Measurements from ENCODE around the gene ALDH4A1.

The ALDH4A1 gene

GRCh38 chr1:18932387-18932786, 30.0 kb upstream of the ALDH4A1 start:
- no peak overlapping the region for H4K8ac ChIP-seq (ENCODE audit: low read depth, low read length)
- no peak overlapping the region for H3K4me3 ChIP-seq (ENCODE audit: low read depth, low read length)
- peaks cover 1% of the 10 kb centered on the region for H3K79me2 ChIP-seq (ENCODE audit: control insufficient read depth, insufficient read depth, low read length, poor library complexity)
- H3K27me3 ChIP-seq (ENCODE audit: insufficient read depth, low read length), result no peaks in the 10 kb centered on the region
- no peak overlapping the region for H2BK12ac ChIP-seq (ENCODE audit: low read length)
- no peak overlapping the region for H3K23ac ChIP-seq (ENCODE audit: low read length)
- H3K18ac ChIP-seq (ENCODE audit: low read length), result no peak overlapping the region
- no peak overlapping the region for H3K4ac ChIP-seq (ENCODE audit: low read depth, low read length)
- WGBS (ENCODE audit: extremely low coverage, insufficient coverage, insufficient read length), result no CpG with 5 or more reads among the region's 5 CpGs
- H3K9me3 ChIP-seq (ENCODE audit: insufficient read depth, low read depth, low read length), result peaks cover 4% of the 10 kb centered on the region
- no peak overlapping the region for H3K4me2 ChIP-seq (ENCODE audit: low read length)
- no peak overlapping the region for H2AK5ac ChIP-seq (ENCODE audit: low read length)
- H2BK5ac ChIP-seq (ENCODE audit: low read depth, low read length, poor library complexity), result no peak overlapping the region
- no peak overlapping the region for H2AFZ ChIP-seq (ENCODE audit: insufficient read depth, low read length, poor library complexity)
- DNase-seq, result peak in 1 of 2 donors; percentile 64
- no peak overlapping the region for H3K9ac ChIP-seq (ENCODE audit: low read length)
- H4K12ac ChIP-seq (ENCODE audit: low read depth, low read length), result no peak overlapping the region
- H2BK120ac ChIP-seq (ENCODE audit: insufficient read depth, low read length, poor library complexity), result no peak overlapping the region
- no peak overlapping the region for H3K27ac ChIP-seq (ENCODE audit: low read depth, low read length)
- H4K91ac ChIP-seq (ENCODE audit: low read depth, low read length), result no peak overlapping the region
- H3K14ac ChIP-seq (ENCODE audit: low read length), result no peak overlapping the region
- peaks cover 13 to 33% of the 10 kb centered on the region in 2 experiments for H3K4me1 ChIP-seq (ENCODE audit: control insufficient read depth in 1 of 2, insufficient read depth in 2 of 2, low read length in 2 of 2)
- H3K79me1 ChIP-seq (ENCODE audit: low read length), result peaks cover 4% of the 10 kb centered on the region
- H3K36me3 ChIP-seq (ENCODE audit: control insufficient read depth in 1 of 2, insufficient read depth in 2 of 2, low read length in 2 of 2), result no peaks in the 10 kb centered on the region

GRCh38 chr1:18931730-18932129, 29.4 kb upstream of the ALDH4A1 start:
- peaks cover 4% of the 10 kb centered on the region for H3K9me3 ChIP-seq (ENCODE audit: insufficient read depth, low read depth, low read length)
- H3K23ac ChIP-seq (ENCODE audit: low read length), result no peak overlapping the region
- no peak overlapping the region for H3K4me2 ChIP-seq (ENCODE audit: low read length)
- no peak overlapping the region for H4K8ac ChIP-seq (ENCODE audit: low read depth, low read length)
- H3K4me3 ChIP-seq (ENCODE audit: low read depth, low read length), result no peak overlapping the region
- H4K91ac ChIP-seq (ENCODE audit: low read depth, low read length), result no peak overlapping the region
- no peak overlapping the region for H2BK5ac ChIP-seq (ENCODE audit: low read depth, low read length, poor library complexity)
- no peak overlapping the region for H4K12ac ChIP-seq (ENCODE audit: low read depth, low read length)
- no peaks in the 10 kb centered on the region for H3K36me3 ChIP-seq (ENCODE audit: control insufficient read depth in 1 of 2, insufficient read depth in 2 of 2, low read length in 2 of 2)
- H2BK120ac ChIP-seq (ENCODE audit: insufficient read depth, low read length, poor library complexity), result no peak overlapping the region
- peak overlapping the region; percentile 44 for H3K18ac ChIP-seq (ENCODE audit: low read length)
- H3K27me3 ChIP-seq (ENCODE audit: insufficient read depth, low read length), result no peaks in the 10 kb centered on the region
- no peak for DNase-seq
- H3K79me1 ChIP-seq (ENCODE audit: low read length), result peaks cover 11% of the 10 kb centered on the region
- H3K4ac ChIP-seq (ENCODE audit: low read depth, low read length), result no peak overlapping the region
- H3K4me1 ChIP-seq (ENCODE audit: control insufficient read depth in 1 of 2, insufficient read depth in 2 of 2, low read length in 2 of 2), result peaks cover 13 to 33% of the 10 kb centered on the region in 2 experiments
- H3K27ac ChIP-seq (ENCODE audit: low read depth, low read length), result no peak overlapping the region
- WGBS (ENCODE audit: extremely low coverage, insufficient coverage, insufficient read length), result no CpG with 5 or more reads among the region's 10 CpGs
- H2AFZ ChIP-seq (ENCODE audit: insufficient read depth, low read length, poor library complexity), result no peak overlapping the region
- H3K79me2 ChIP-seq (ENCODE audit: control insufficient read depth, insufficient read depth, low read length, poor library complexity), result peaks cover 6% of the 10 kb centered on the region
- no peak overlapping the region for H2BK12ac ChIP-seq (ENCODE audit: low read length)
- H3K14ac ChIP-seq (ENCODE audit: low read length), result no peak overlapping the region
- no peak overlapping the region for H2AK5ac ChIP-seq (ENCODE audit: low read length)
- H3K9ac ChIP-seq (ENCODE audit: low read length), result no peak overlapping the region

- peak overlapping the region; percentile 10 for H3K4ac ChIP-seq (ENCODE audit: low read depth, low read length)
- peaks cover 6% of the 10 kb centered on the region for H3K79me2 ChIP-seq (ENCODE audit: control insufficient read depth, insufficient read depth, low read length, poor library complexity)
- no peak overlapping the region for H3K23ac ChIP-seq (ENCODE audit: low read length)
- no peak overlapping the region for H3K4me2 ChIP-seq (ENCODE audit: low read length)
- no peaks in the 10 kb centered on the region for H3K27me3 ChIP-seq (ENCODE audit: insufficient read depth, low read length)
- no peak for DNase-seq
- H2AFZ ChIP-seq (ENCODE audit: insufficient read depth, low read length, poor library complexity), result no peak overlapping the region
- no peak overlapping the region for H2BK5ac ChIP-seq (ENCODE audit: low read depth, low read length, poor library complexity)
- H3K9ac ChIP-seq (ENCODE audit: low read length), result no peak overlapping the region
- no CpG with 5 or more reads among the region's 7 CpGs for WGBS (ENCODE audit: extremely low coverage, insufficient coverage, insufficient read length)
- H3K18ac ChIP-seq (ENCODE audit: low read length), result peak overlapping the region; percentile 25
- peaks cover 17 to 37% of the 10 kb centered on the region in 2 experiments for H3K4me1 ChIP-seq (ENCODE audit: control insufficient read depth in 1 of 2, insufficient read depth in 2 of 2, low read length in 2 of 2)
- no peak overlapping the region for H3K27ac ChIP-seq (ENCODE audit: low read depth, low read length)
- H2BK12ac ChIP-seq (ENCODE audit: low read length), result no peak overlapping the region
- H3K36me3 ChIP-seq (ENCODE audit: control insufficient read depth in 1 of 2, insufficient read depth in 2 of 2, low read length in 2 of 2), result no peaks in the 10 kb centered on the region
- H3K9me3 ChIP-seq (ENCODE audit: insufficient read depth, low read depth, low read length), result peaks cover 4% of the 10 kb centered on the region
- no peak overlapping the region for H3K14ac ChIP-seq (ENCODE audit: low read length)
- peaks cover 14% of the 10 kb centered on the region for H3K79me1 ChIP-seq (ENCODE audit: low read length)
- no peak overlapping the region for H2BK120ac ChIP-seq (ENCODE audit: insufficient read depth, low read length, poor library complexity)
- H4K12ac ChIP-seq (ENCODE audit: low read depth, low read length), result no peak overlapping the region
- no peak overlapping the region for H2AK5ac ChIP-seq (ENCODE audit: low read length)
- no peak overlapping the region for H3K4me3 ChIP-seq (ENCODE audit: low read depth, low read length)
- H4K91ac ChIP-seq (ENCODE audit: low read depth, low read length), result no peak overlapping the region
- H4K8ac ChIP-seq (ENCODE audit: low read depth, low read length), result no peak overlapping the region
Measured at GRCh38 chr1:18929686-18930085, 27.3 kb upstream of the ALDH4A1 start.

- no peak overlapping the region for H3K4me2 ChIP-seq (ENCODE audit: low read length)
- H3K9ac ChIP-seq (ENCODE audit: low read length), result no peak overlapping the region
- H3K4me1 ChIP-seq (ENCODE audit: control insufficient read depth in 1 of 2, insufficient read depth in 2 of 2, low read length in 2 of 2), result peaks cover 22 to 42% of the 10 kb centered on the region in 2 experiments
- H3K79me1 ChIP-seq (ENCODE audit: low read length), result peaks cover 15% of the 10 kb centered on the region
- no peaks in the 10 kb centered on the region for H3K36me3 ChIP-seq (ENCODE audit: control insufficient read depth in 1 of 2, insufficient read depth in 2 of 2, low read length in 2 of 2)
- H3K18ac ChIP-seq (ENCODE audit: low read length), result peak overlapping the region; percentile 25
- no peak overlapping the region for H3K14ac ChIP-seq (ENCODE audit: low read length)
- H4K91ac ChIP-seq (ENCODE audit: low read depth, low read length), result peak overlapping the region; percentile 23
- H4K8ac ChIP-seq (ENCODE audit: low read depth, low read length), result no peak overlapping the region
- H3K27ac ChIP-seq (ENCODE audit: low read depth, low read length), result no peak overlapping the region
- H3K4ac ChIP-seq (ENCODE audit: low read depth, low read length), result no peak overlapping the region
- H2BK5ac ChIP-seq (ENCODE audit: low read depth, low read length, poor library complexity), result no peak overlapping the region
- DNase-seq, result no peak
- H2AK5ac ChIP-seq (ENCODE audit: low read length), result no peak overlapping the region
- no peak overlapping the region for H2BK12ac ChIP-seq (ENCODE audit: low read length)
- H3K23ac ChIP-seq (ENCODE audit: low read length), result no peak overlapping the region
- H4K12ac ChIP-seq (ENCODE audit: low read depth, low read length), result no peak overlapping the region
- no peak overlapping the region for H3K4me3 ChIP-seq (ENCODE audit: low read depth, low read length)
- peaks cover 4% of the 10 kb centered on the region for H3K9me3 ChIP-seq (ENCODE audit: insufficient read depth, low read depth, low read length)
- no peak overlapping the region for H2AFZ ChIP-seq (ENCODE audit: insufficient read depth, low read length, poor library complexity)
- H3K79me2 ChIP-seq (ENCODE audit: control insufficient read depth, insufficient read depth, low read length, poor library complexity), result peaks cover 8% of the 10 kb centered on the region
- no peaks in the 10 kb centered on the region for H3K27me3 ChIP-seq (ENCODE audit: insufficient read depth, low read length)
- no CpG with 5 or more reads among the region's 6 CpGs for WGBS (ENCODE audit: extremely low coverage, insufficient coverage, insufficient read length)
- H2BK120ac ChIP-seq (ENCODE audit: insufficient read depth, low read length, poor library complexity), result no peak overlapping the region
Measured at GRCh38 chr1:18928985-18929384, 26.6 kb upstream of the ALDH4A1 start.
